Brain microvascular endothelial cell (primary cell): Measurements from ENCODE around the gene ZSCAN16.
A peak's percentile ranks its signal among the peaks of the same experiment; 100 is the strongest.
"Not testable (repeated sequence)": the region's sequence is repeated elsewhere in the genome, so short reads cannot be mapped to it uniquely, and the experiment has no call there.

ENCODE experiments used
- DNase-seq: peaks from one replicate; pipeline ENCODE4 v3.0.0-alpha.2; 2020
- H3K27ac ChIP-seq: fragments of 250-450 bp; sonication (Bioruptor Pico); 2 replicates; pipeline ENCODE4 v1.5.1; 2020; ENCODE audit warnings: mild to moderate bottlenecking, moderate library complexity
- H3K27me3 ChIP-seq: fragments of 250-450 bp; sonication (Bioruptor Pico); replicated peaks from 2 replicates; pipeline ENCODE4 v1.5.1; 2020; ENCODE audit warnings: mild to moderate bottlenecking
- H3K36me3 ChIP-seq: fragments of 250-450 bp; sonication (Bioruptor Pico); replicated peaks from 2 replicates; pipeline ENCODE4 v1.5.1; 2020; ENCODE audit warnings: mild to moderate bottlenecking
- H3K4me3 ChIP-seq: 2 replicates; pipeline ENCODE4 v1.5.1; 2011; ENCODE audit warnings: low read depth, mild to moderate bottlenecking, control low read depth, low read length, moderate library complexity
- CTCF ChIP-seq: IDR thresholded peaks from 2 replicates; pipeline ENCODE4 v1.5.1; 2011; ENCODE audit warnings: low read depth, mild to moderate bottlenecking, moderate library complexity, low read length, control low read depth, inconsistent platforms; ENCODE audit errors: missing control alignments
- in situ Hi-C: cut with HindIII; loops from 2 replicates; pipeline ENCODE4 v1.10.0; 2017; ENCODE audit warnings: low sequenced_read_pairs, low pct_ligation_motif_present

Gene ZSCAN16

GRCh38 chr6:28082939-28083338, 41.5 kb upstream of the ZSCAN16 start:
- Histone ChIP-seq H3K36me3 (no peaks in the 10 kb centered on the region), H3K27ac (no peak overlapping the region), H3K4me3 (no peak overlapping the region), H3K27me3 (no peaks in the 10 kb centered on the region)
- no peak for DNase-seq
- no peak for TF ChIP-seq CTCF
- in situ Hi-C loops: no loop called here

- in situ Hi-C loops: no loop called here
- Histone ChIP-seq H3K4me3 (no peak overlapping the region), H3K36me3 (no peaks in the 10 kb centered on the region), H3K27me3 (no peaks in the 10 kb centered on the region), H3K27ac (no peak overlapping the region)
- no peak for TF ChIP-seq CTCF
- no peak for DNase-seq
Measured at GRCh38 chr6:28089054-28089453, 35.4 kb upstream of the ZSCAN16 start.

- H3K36me3 ChIP-seq: no peaks in the 10 kb centered on the region
- in situ Hi-C loops: no loop called here
Measured at GRCh38 chr6:28090917-28091586, 33.4 kb upstream of the ZSCAN16 start.

GRCh38 chr6:28102222-28102621, 22.2 kb upstream of the ZSCAN16 start:
- H3K27ac ChIP-seq, DNase-seq, H3K4me3 ChIP-seq, H3K27me3 ChIP-seq, in situ Hi-C loops, H3K36me3 ChIP-seq: not testable (repeated sequence)

More at GRCh38 chr6:28090917-28091586, 33.4 kb upstream of the ZSCAN16 start:
- Histone ChIP-seq H3K4me3 (peak overlapping the region; percentile 46), H3K27ac (no peak overlapping the region), H3K27me3 (no peaks in the 10 kb centered on the region)
- TF ChIP-seq CTCF: no peak
- DNase-seq: no peak

GRCh38 chr6:28102699-28103098, 21.7 kb upstream of the ZSCAN16 start:
- not testable (repeated sequence) for H3K27ac ChIP-seq

GRCh38 chr6:28104392-28105244, 19.8 kb upstream of the ZSCAN16 start:
- peak; percentile 62 for DNase-seq
- Histone ChIP-seq H3K27ac (peak overlapping the region; percentile 42), H3K27me3 (no peaks in the 10 kb centered on the region), H3K36me3 (no peaks in the 10 kb centered on the region), H3K4me3 (peak overlapping the region; percentile 77)
- TF ChIP-seq CTCF: peak; percentile 77
- in situ Hi-C loops: no loop called here

More at GRCh38 chr6:28102699-28103098, 21.7 kb upstream of the ZSCAN16 start:
- in situ Hi-C loops, DNase-seq, H3K36me3 ChIP-seq, H3K27me3 ChIP-seq, H3K4me3 ChIP-seq: not testable (repeated sequence)
